SK-N-SH (cell line): Measurements from ENCODE around the gene TM9SF4. TPM values are rescaled to one million over a fixed set of nuclear protein-coding genes. Genes with fewer than 3 reads are reported as not detected.

Source experiments
- CTCF ChIA-PET: fragments of 300-600, 350-600 bp; formaldehyde crosslinking; extraction: SDS; loops from one replicate; lab custom pipeline; 2021; lab: Yijun Ruan, JAX
- POLR2A ChIA-PET: fragments of 350-600 bp; sonication (Branson Sonifier 250); formaldehyde crosslinking; extraction: SDS; loops from one replicate; lab custom pipeline; 2020; ENCODE audit warnings: antibody characterized with exemption, inconsistent platforms; lab: Yijun Ruan, JAX
- DNase-seq: peaks from one replicate; pipeline ENCODE4 v3.0.0; 2012
- H2AFZ ChIP-seq: fragments of 200-600 bp; sonication (generic); 2 replicates; pipeline ENCODE4 v1.8.1; 2016; ENCODE audit warnings: antibody characterized with exemption, mild to moderate bottlenecking, low read depth
- H3F3A ChIP-seq: fragments of 200-600 bp; sonication (generic); replicated peaks from 2 replicates; pipeline ENCODE3; 2016; ENCODE audit warnings: antibody characterized with exemption, mild to moderate bottlenecking; ENCODE audit not compliant: insufficient read depth
- H3K27ac ChIP-seq, 2 experiments: fragments of 200-500 bp in 1 of 2; fragments of 200-600 bp in 1 of 2; sonication (Bioruptor generic) in 1 of 2; sonication (generic), shearing (Covaris generic) in 1 of 2; 2 replicates each; pipeline versions ENCODE4 v1.5.1 to v1.6.1; 2014 to 2016; ENCODE audit warnings: low read depth in 2 of 2, inconsistent platforms in 1 of 2, low read length in 1 of 2, mild to moderate bottlenecking in 1 of 2, mixed read lengths in 1 of 2
- H3K27me3 ChIP-seq: fragments of 200-600 bp; sonication (generic), shearing (Covaris generic); 2 replicates; pipeline ENCODE4 v1.6.1; 2016; ENCODE audit warnings: mixed run types; ENCODE audit not compliant: insufficient read depth
- H3K36me3 ChIP-seq, 2 experiments: fragments of 200-500 bp in 1 of 2; fragments of 200-600 bp in 1 of 2; sonication (Bioruptor generic) in 1 of 2; sonication (generic) in 1 of 2; replicated peaks in 1 of 2; 2 replicates each; pipeline versions ENCODE3 to v1.5.1; 2014 to 2016; ENCODE audit warnings: low read length in 1 of 2, mild to moderate bottlenecking in 1 of 2; ENCODE audit not compliant: insufficient read depth in 2 of 2, control insufficient read depth in 1 of 2
- H3K4me1 ChIP-seq, 2 experiments: fragments of 200-500 bp in 1 of 2; fragments of 200-600 bp in 1 of 2; sonication (Bioruptor generic) in 1 of 2; sonication (generic), shearing (Covaris generic) in 1 of 2; 2 replicates each; pipeline versions ENCODE4 v1.5.1 to v1.6.1; 2014 to 2016; ENCODE audit warnings: low read depth in 1 of 2, low read length in 1 of 2, mixed run types in 1 of 2; ENCODE audit not compliant: insufficient read depth in 2 of 2, control insufficient read depth in 1 of 2
- H3K4me2 ChIP-seq: fragments of 200-600 bp; sonication (generic), shearing (Covaris generic); 2 replicates; pipeline ENCODE4 v1.6.1; 2017; ENCODE audit warnings: mixed run types
- H3K4me3 ChIP-seq, 2 experiments: fragments of 200-500 bp in 1 of 2; fragments of 200-600 bp in 1 of 2; sonication (Bioruptor generic) in 1 of 2; sonication (generic), shearing (Covaris generic) in 1 of 2; 2 replicates each; pipeline versions ENCODE4 v1.5.1 to v1.8.1; 2014 to 2016; ENCODE audit warnings: low read depth in 2 of 2, inconsistent platforms in 1 of 2, low read length in 1 of 2, mild to moderate bottlenecking in 1 of 2, mixed read lengths in 1 of 2, moderate library complexity in 1 of 2
- H3K79me2 ChIP-seq: fragments of 200-600 bp; sonication (generic); 2 replicates; pipeline ENCODE4 v1.8.1; 2017; ENCODE audit warnings: mild to moderate bottlenecking; ENCODE audit not compliant: insufficient read depth
- H3K9ac ChIP-seq: fragments of 200-600 bp; sonication (generic); 2 replicates; pipeline ENCODE4 v1.6.1; 2017; ENCODE audit warnings: mixed run types
- H3K9me2 ChIP-seq: fragments of 200-600 bp; sonication (generic); 2 replicates; pipeline ENCODE4 v1.6.1; 2017; ENCODE audit warnings: mixed run types
- H3K9me3 ChIP-seq: fragments of 200-600 bp; sonication (generic); 2 replicates; pipeline ENCODE4 v1.6.1; 2017; ENCODE audit warnings: mixed run types, mild to moderate bottlenecking, moderate library complexity
- H4K20me1 ChIP-seq: fragments of 200-600 bp; sonication (generic); 2 replicates; pipeline ENCODE4 v1.6.1; 2017; ENCODE audit warnings: mild to moderate bottlenecking, mixed run types; ENCODE audit not compliant: insufficient read depth
- ELF1 ChIP-seq: IDR thresholded peaks from 2 replicates; pipeline ENCODE4 v1.4.0; 2012
- EP300 ChIP-seq, 2 experiments: IDR thresholded peaks; 2 replicates each; pipeline versions ENCODE4 v1.4.0 to v1.6.1; 2012; ENCODE audit warnings: borderline replicate concordance in 1 of 2, low read depth in 1 of 2, low read length in 1 of 2
- EZH2phosphoT487 ChIP-seq: fragments of 200-600 bp; sonication (generic); IDR thresholded peaks from 2 replicates; pipeline ENCODE4 v1.6.1; 2017; ENCODE audit warnings: low read depth, mixed run types, mild to moderate bottlenecking, antibody characterized with exemption, moderate library complexity, borderline replicate concordance
- FOSL2 ChIP-seq: IDR thresholded peaks from 2 replicates; pipeline ENCODE4 v1.4.0; 2012; ENCODE audit warnings: low read depth, mild to moderate bottlenecking, moderate library complexity, borderline replicate concordance
- JUND ChIP-seq: IDR thresholded peaks from 2 replicates; pipeline ENCODE4 v1.4.0; 2012
- MEF2A ChIP-seq: IDR thresholded peaks from 2 replicates; pipeline ENCODE4 v1.4.0; 2012; ENCODE audit warnings: low read depth, borderline replicate concordance
- MXI1 ChIP-seq: IDR thresholded peaks from 2 replicates; pipeline ENCODE4 v1.6.1; 2012; ENCODE audit warnings: mild to moderate bottlenecking, low read depth, low read length, improper control_type of control experiment
- NFIC ChIP-seq: IDR thresholded peaks from 2 replicates; pipeline ENCODE4 v1.4.0; 2012; ENCODE audit warnings: borderline replicate concordance
- POLR2AphosphoS5 ChIP-seq: IDR thresholded peaks from 2 replicates; pipeline ENCODE4 v1.6.1; 2012; ENCODE audit warnings: low read depth, low read length
- RCOR1 ChIP-seq: fragments of 150-350 bp; IDR thresholded peaks from 2 replicates; pipeline ENCODE4 v1.6.1; 2017; ENCODE audit warnings: antibody characterized with exemption, low read length
- RFX5 ChIP-seq: IDR thresholded peaks from 2 replicates; pipeline ENCODE4 v1.6.1; 2012; ENCODE audit warnings: mild to moderate bottlenecking, improper control_type of control experiment, low read length
- RXRA ChIP-seq: IDR thresholded peaks from 2 replicates; pipeline ENCODE4 v1.4.0; 2012; ENCODE audit warnings: low read depth, mild to moderate bottlenecking, borderline replicate concordance
- SIN3A ChIP-seq: IDR thresholded peaks from 2 replicates; pipeline ENCODE4 v1.6.1; 2012; ENCODE audit warnings: low read depth, mild to moderate bottlenecking, low read length, moderate library complexity, borderline replicate concordance
- TAF1 ChIP-seq: IDR thresholded peaks from 2 replicates; pipeline ENCODE4 v1.6.1; 2012; ENCODE audit warnings: low read depth, mild to moderate bottlenecking, low read length, moderate library complexity, borderline replicate concordance
- TCF12 ChIP-seq: IDR thresholded peaks from 2 replicates; pipeline ENCODE4 v1.4.0; 2012
- WGBS: methylation state at CpG from one replicate; pipeline ENCODE4 v1.1.6; 2017; ENCODE audit warnings: low lambda C conversion rate; 5-methylcytosine and 5-hydroxymethylcytosine counted together
- polyA plus RNA-seq, 3 experiments: library from polyadenylated mRNA; depleted of rRNA; stranded (reverse); fragments of >200 nt; gene quantifications; 2 replicates each; pipeline ENCODE4 v1.2.3, GENCODE V29; 2012

Gene TM9SF4
- polyA plus RNA-seq, 1 of the 3 experiments (the other 2 are of a cell fraction): 61.0 TPM

DNA sequence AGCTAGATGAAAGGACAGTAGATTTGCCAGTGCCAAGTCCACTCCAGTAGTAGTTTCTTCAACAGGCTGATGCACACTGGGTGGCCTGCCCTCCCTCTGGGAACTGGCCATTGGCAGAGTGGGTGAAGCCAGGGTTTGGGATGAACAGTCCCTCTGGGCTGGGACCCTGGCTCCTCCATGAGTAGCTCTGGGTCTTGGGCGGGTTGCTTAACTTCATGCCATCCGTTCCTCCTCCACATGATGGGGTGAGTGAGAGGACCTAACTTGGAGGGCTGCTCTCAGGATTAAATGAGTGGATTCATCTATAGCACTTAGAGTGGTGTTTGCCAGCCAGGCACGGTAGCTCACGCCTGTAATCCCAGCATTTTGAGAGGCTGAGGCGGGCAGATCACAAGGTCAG, 50.8 kb downstream of the TM9SF4 start:
- no peak for DNase-seq
- H4K20me1 ChIP-seq: no peaks in the 10 kb centered on the region
- H3K36me3 ChIP-seq: peaks cover 35 to 59% of the 10 kb centered on the region in 2 experiments
- no peak overlapping the region for H3K27ac ChIP-seq
- H3K4me3 ChIP-seq: no peak overlapping the region
- no peaks in the 10 kb centered on the region for H3F3A ChIP-seq
- H3K9me2 ChIP-seq: no peaks in the 10 kb centered on the region
- no peak overlapping the region for H3K4me2 ChIP-seq
- TF ChIP-seq TAF1 (no peak), JUND (no peak), ELF1 (no peak), MEF2A (no peak), NFIC (no peak)
- H2AFZ ChIP-seq: no peak overlapping the region
- CTCF ChIA-PET: interaction anchor here (0.9 to 1.9 kb wide), 4 partner anchors 9 to 493 kb away, joined by 3 to 5 read pairs (median 4); no protein-coding TSS in a partner anchor
- no peaks in the 10 kb centered on the region for H3K27me3 ChIP-seq
- peaks cover 0 to 9% of the 10 kb centered on the region in 2 experiments; a peak in 2 of 4 replicates for H3K4me1 ChIP-seq
- WGBS: 100% methylated on average over 3 of the region's 5 CpGs
- H3K9me3 ChIP-seq: no peaks in the 10 kb centered on the region
- no peak overlapping the region for H3K9ac ChIP-seq
- POLR2A ChIA-PET: no interaction called here
- no peaks in the 10 kb centered on the region for H3K79me2 ChIP-seq

GRCh38 chr20:32162351-32162750, 52.8 kb downstream of the TM9SF4 start:
- no peak overlapping the region for H2AFZ ChIP-seq
- H3K4me2 ChIP-seq: no peak overlapping the region
- POLR2A ChIA-PET: interaction anchor here (1.0 kb wide), 1 partner anchor 61 kb away, joined by 3 read pairs; no protein-coding TSS in a partner anchor
- TF ChIP-seq FOSL2 (no peak), SIN3A (no peak), MXI1 (peak; percentile 66), POLR2AphosphoS5 (no peak), TCF12 (no peak), RCOR1 (peak; percentile 66; the same call in 1 of the 2 replicates), RXRA (no peak), RFX5 (no peak), EZH2phosphoT487 (no peak), EP300 (IDR thresholded peaks at IDR 0.05; ENCODE audit: borderline replicate concordance in 1 of 2, low read depth in 1 of 2, low read length in 1 of 2) (peak in 1 of 2 experiments; percentile 57; a peak in 2 of 4 replicates)
- CTCF ChIA-PET: interaction anchor here (0.9 to 1.0 kb wide), 2 partner anchors 26 to 339 kb away, joined by 3 to 4 read pairs; no protein-coding TSS in a partner anchor
- H3K27ac ChIP-seq: peak overlapping the region in 1 of 2 experiments; percentile 47; a peak in 2 of 4 replicates
- H3K4me3 ChIP-seq: no peak overlapping the region
- H4K20me1 ChIP-seq: no peaks in the 10 kb centered on the region
- no peak overlapping the region for H3K9ac ChIP-seq
- DNase-seq: peak; percentile 61
- no peaks in the 10 kb centered on the region for H3K9me2 ChIP-seq
- H3K4me1 ChIP-seq: peaks cover 0 to 9% of the 10 kb centered on the region in 2 experiments; a peak in 2 of 4 replicates
- peaks cover 22 to 75% of the 10 kb centered on the region in 2 experiments for H3K36me3 ChIP-seq
- no peaks in the 10 kb centered on the region for H3F3A ChIP-seq
- H3K27me3 ChIP-seq: no peaks in the 10 kb centered on the region
- no peaks in the 10 kb centered on the region for H3K9me3 ChIP-seq
- no peaks in the 10 kb centered on the region for H3K79me2 ChIP-seq
- WGBS: 78% methylated on average over 3 of the region's 3 CpGs
